ENCODE data around the gene DNAH8. TPM values are rescaled to one million over a fixed set of nuclear protein-coding genes. Genes with fewer than 3 reads are reported as not detected.

Gene DNAH8
- total RNA-seq, 1 experiment from 2014 or later: not detected

DNA sequence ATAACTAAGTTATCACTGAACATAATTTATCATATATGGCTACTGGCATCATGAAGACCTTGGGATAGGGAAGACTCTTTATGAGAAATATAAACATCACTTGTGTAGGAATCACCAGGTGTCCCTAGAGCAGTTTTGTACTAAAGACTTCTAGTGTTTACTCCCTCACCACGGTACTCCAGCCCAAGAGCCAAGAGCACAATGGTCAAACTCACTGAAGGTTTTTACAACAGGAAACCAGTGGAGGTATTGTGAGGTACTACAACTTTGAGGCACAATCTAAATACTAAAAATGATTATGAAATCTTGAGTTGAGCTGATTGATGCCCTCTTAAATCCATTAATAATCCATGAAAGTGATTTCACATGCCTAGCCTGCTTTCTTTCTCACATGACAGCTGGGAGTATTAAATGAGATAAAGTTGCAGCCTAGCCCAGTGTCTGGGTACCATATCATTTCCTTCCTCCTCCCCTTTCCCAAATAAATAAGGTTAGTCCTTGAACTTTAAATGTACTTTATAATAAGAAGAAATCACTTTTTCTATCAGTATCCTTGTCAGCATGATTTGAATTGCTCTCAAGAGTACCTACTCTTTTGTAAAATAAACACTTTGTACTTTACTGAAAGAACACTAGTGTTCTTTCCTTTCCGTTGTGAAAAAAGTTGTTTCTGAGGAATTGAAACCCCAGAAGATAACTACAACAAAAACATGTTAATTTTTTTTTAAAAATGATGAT, 38.7 kb upstream of the DNAH8 start:
- no peak for TF ChIP-seq CTCF (IDR thresholded peaks at IDR 0.05; ENCODE audit: unreplicated experiment)
- Mint-ChIP-seq H3K27me3 (ENCODE audit: insufficient read depth, unreplicated experiment) (no peaks in the 10 kb centered on the region), H3K4me1 (ENCODE audit: insufficient read depth, unreplicated experiment) (no peaks in the 10 kb centered on the region), H3K9me3 (ENCODE audit: unreplicated experiment) (no peaks in the 10 kb centered on the region), H3K4me3 (ENCODE audit: unreplicated experiment) (no peak overlapping the region), H3K36me3 (ENCODE audit: insufficient read depth, unreplicated experiment) (peaks cover 41% of the 10 kb centered on the region), H3K27ac (ENCODE audit: low read depth, unreplicated experiment) (no peak overlapping the region)
- TSS peak; percentile 57 for BruUV-seq (replicated peaks)
- ChIA-PET CTCF (no interaction called here), POLR2A (no interaction called here)
- no peak for DNase-seq (ENCODE audit: unreplicated experiment)
- intact Hi-C loops (cut with micrococcal nuclease): loop anchor here (10.0 kb wide), 1 partner anchor 102 kb away; no protein-coding TSS in a partner anchor

GRCh38 chr6:38676974-38677544, 38.1 kb upstream of the DNAH8 start:
- ChIA-PET POLR2A (no interaction called here), CTCF (no interaction called here)
- no TSS peak for BruUV-seq (replicated peaks)
- no peak for TF ChIP-seq CTCF (IDR thresholded peaks at IDR 0.05; ENCODE audit: unreplicated experiment)
- H3K27ac Mint-ChIP-seq (ENCODE audit: low read depth, unreplicated experiment): no peak overlapping the region
- H3K9me3 Mint-ChIP-seq (ENCODE audit: unreplicated experiment): no peaks in the 10 kb centered on the region
- no peaks in the 10 kb centered on the region for H3K4me1 Mint-ChIP-seq (ENCODE audit: insufficient read depth, unreplicated experiment)
- H3K36me3 Mint-ChIP-seq (ENCODE audit: insufficient read depth, unreplicated experiment): peaks cover 48% of the 10 kb centered on the region
- intact Hi-C loops (cut with micrococcal nuclease): loop anchor here (10.0 kb wide), 1 partner anchor 102 kb away; no protein-coding TSS in a partner anchor
- H3K4me3 Mint-ChIP-seq (ENCODE audit: unreplicated experiment): no peak overlapping the region
- H3K27me3 Mint-ChIP-seq (ENCODE audit: insufficient read depth, unreplicated experiment): no peaks in the 10 kb centered on the region
- no peak for DNase-seq (ENCODE audit: unreplicated experiment)

- Mint-ChIP-seq H3K4me3 (ENCODE audit: unreplicated experiment) (no peak overlapping the region), H3K27me3 (ENCODE audit: insufficient read depth, unreplicated experiment) (no peaks in the 10 kb centered on the region), H3K9me3 (ENCODE audit: unreplicated experiment) (no peaks in the 10 kb centered on the region), H3K36me3 (ENCODE audit: insufficient read depth, unreplicated experiment) (peaks cover 50% of the 10 kb centered on the region), H3K27ac (ENCODE audit: low read depth, unreplicated experiment) (no peak overlapping the region), H3K4me1 (ENCODE audit: insufficient read depth, unreplicated experiment) (no peaks in the 10 kb centered on the region)
- TF ChIP-seq CTCF (IDR thresholded peaks at IDR 0.05; ENCODE audit: unreplicated experiment): no peak
- no peak for DNase-seq (ENCODE audit: unreplicated experiment)
- intact Hi-C loops (cut with micrococcal nuclease): loop anchor here (10.0 kb wide), 1 partner anchor 103 kb away; no protein-coding TSS in a partner anchor
- BruUV-seq (replicated peaks): no TSS peak
- POLR2A ChIA-PET: interaction anchor here (0.6 kb wide), 1 partner anchor 15 kb away, joined by 4 read pairs; no protein-coding TSS in a partner anchor
- CTCF ChIA-PET: no interaction called here
Observed at GRCh38 chr6:38678178-38678760, 36.8 kb upstream of the DNAH8 start.

- intact Hi-C loops (cut with micrococcal nuclease): loop anchor here (10.0 kb wide), 1 partner anchor 105 kb away; no protein-coding TSS in a partner anchor
Observed at GRCh38 chr6:38679668-38680067, 35.4 kb upstream of the DNAH8 start.

More at GRCh38 chr6:38679668-38680067, 35.4 kb upstream of the DNAH8 start:
- no peak for TF ChIP-seq CTCF (IDR thresholded peaks at IDR 0.05; ENCODE audit: unreplicated experiment)
- no peaks in the 10 kb centered on the region for H3K27me3 Mint-ChIP-seq (ENCODE audit: insufficient read depth, unreplicated experiment)
- H3K4me3 Mint-ChIP-seq (ENCODE audit: unreplicated experiment): no peak overlapping the region
- H3K4me1 Mint-ChIP-seq (ENCODE audit: insufficient read depth, unreplicated experiment): peaks cover under 1% of the 10 kb centered on the region
- H3K27ac Mint-ChIP-seq (ENCODE audit: low read depth, unreplicated experiment): no peak overlapping the region
- no TSS peak for BruUV-seq (replicated peaks)
- no peak for DNase-seq (ENCODE audit: unreplicated experiment)
- CTCF ChIA-PET: interaction anchor here (0.7 kb wide), 1 partner anchor 60 kb away, joined by 3 read pairs; no protein-coding TSS in a partner anchor
- H3K9me3 Mint-ChIP-seq (ENCODE audit: unreplicated experiment): no peaks in the 10 kb centered on the region
- H3K36me3 Mint-ChIP-seq (ENCODE audit: insufficient read depth, unreplicated experiment): peaks cover 54% of the 10 kb centered on the region
- POLR2A ChIA-PET: no interaction called here

Measured in MCF 10A (cell line).